SK-MEL-5 (cell line): ENCODE data around the gene TANK. TPM values are rescaled to one million over a fixed set of nuclear protein-coding genes. Genes with fewer than 3 reads are reported as not detected.
"Not testable (repeated sequence)": the region's sequence is repeated elsewhere in the genome, so short reads cannot be mapped to it uniquely, and the experiment has no call there.

Experiments
- DNase-seq: peaks from one replicate; pipeline ENCODE4 v3.0.0-alpha.2; 2016; ENCODE audit warnings: low read depth, low spot score
- in situ Hi-C: cut with HindIII; loops from 2 replicates; pipeline ENCODE4 v1.10.0; 2016; ENCODE audit warnings: low sequenced_read_pairs, high pct_unique_total_duplicates, low pct_unique_long_range_greater_than_20kb
- total RNA-seq: library from RNA; depleted of rRNA; stranded (reverse); fragments of >200 nt; shearing (Covaris generic); gene quantifications from 2 replicates; pipeline ENCODE4 v1.2.3, GENCODE V29; 2014

TANK gene
- total RNA-seq, 1 experiment from 2014 or later = 29.7 TPM

GRCh38 chr2:161130354-161130753 lies 29.9 kb upstream of the TANK start:
- no peak for DNase-seq
- in situ Hi-C loops = no loop called here

GRCh38 chr2:161131074-161131680 lies 29.1 kb upstream of the TANK start:
- in situ Hi-C loops = no loop called here
- no peak for DNase-seq

- in situ Hi-C loops = no loop called here
- DNase-seq = no peak
Measured at GRCh38 chr2:161131804-161132203, 28.4 kb upstream of the TANK start.

GRCh38 chr2:161132384-161132783 lies 27.8 kb upstream of the TANK start:
- DNase-seq, in situ Hi-C loops: not testable (repeated sequence)

DNA sequence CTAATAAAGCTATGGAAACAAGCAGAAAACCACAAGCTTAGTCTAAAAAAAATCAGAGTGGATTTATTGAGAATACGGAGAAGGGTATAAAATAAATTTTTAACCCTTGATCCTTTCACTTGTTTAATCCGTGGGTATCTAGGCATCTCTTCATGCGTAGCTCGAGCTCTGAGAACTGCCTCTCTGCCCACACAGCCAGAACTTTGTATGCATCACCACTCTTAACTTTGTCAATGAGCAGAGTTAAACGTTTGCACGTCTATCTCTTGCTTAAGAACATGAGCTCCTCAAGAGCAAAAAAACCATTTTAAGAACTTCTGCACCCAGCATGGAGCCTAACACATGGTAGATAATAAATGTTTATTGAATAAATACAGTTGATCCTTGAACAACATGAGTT lies 26.9 kb upstream of the TANK start:
- no peak for DNase-seq
- in situ Hi-C loops = no loop called here

DNA sequence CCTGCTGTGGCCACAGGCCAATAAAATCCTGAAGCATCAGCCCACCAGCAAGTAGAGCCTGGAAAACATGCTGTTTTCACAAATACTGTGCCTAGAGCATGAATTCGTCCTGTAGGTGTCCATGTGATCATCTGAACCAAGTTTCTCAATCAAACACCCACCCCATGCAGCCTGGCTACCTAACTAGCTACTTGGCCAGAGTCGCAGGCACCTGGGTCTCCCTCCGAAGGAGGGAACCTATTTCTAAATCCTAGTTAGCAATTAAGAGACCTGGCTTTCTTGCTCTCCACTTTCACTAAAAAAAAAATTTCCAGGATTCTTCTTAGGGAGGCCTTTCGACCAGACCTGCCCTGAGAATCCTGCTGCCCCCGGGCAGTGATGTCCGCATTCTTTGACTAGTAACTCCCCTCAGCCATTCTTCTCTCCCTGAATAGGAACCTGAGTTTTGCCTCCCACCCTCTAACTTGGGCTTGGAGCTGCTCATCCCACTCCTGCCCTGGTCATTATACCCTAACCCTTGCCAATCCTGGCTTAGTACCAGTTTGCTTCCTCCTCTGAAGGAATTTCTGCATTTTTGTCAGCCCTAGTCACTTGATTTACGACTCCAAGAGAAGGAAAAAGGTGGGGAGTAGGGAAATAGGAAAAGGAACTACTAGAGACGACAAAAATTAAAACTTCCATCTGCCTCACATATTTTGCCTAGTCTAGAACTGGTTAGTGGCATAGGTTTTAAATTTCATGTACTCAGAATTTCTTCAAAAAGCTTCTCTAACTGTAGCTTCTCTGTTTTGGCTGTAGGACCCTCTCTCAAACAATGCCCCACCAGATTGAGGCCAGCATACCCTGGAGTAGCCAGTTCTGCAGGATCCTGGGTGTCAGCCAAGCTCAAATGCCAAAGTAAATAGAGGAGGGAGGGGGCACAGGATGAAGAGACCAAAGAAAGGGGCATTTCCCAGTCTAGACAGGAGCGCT lies 25.4 kb upstream of the TANK start:
- in situ Hi-C loops = no loop called here
- DNase-seq = no peak

GRCh38 chr2:161135951-161136593 lies 24.2 kb upstream of the TANK start:
- in situ Hi-C loops = no loop called here
- DNase-seq = no peak

DNA sequence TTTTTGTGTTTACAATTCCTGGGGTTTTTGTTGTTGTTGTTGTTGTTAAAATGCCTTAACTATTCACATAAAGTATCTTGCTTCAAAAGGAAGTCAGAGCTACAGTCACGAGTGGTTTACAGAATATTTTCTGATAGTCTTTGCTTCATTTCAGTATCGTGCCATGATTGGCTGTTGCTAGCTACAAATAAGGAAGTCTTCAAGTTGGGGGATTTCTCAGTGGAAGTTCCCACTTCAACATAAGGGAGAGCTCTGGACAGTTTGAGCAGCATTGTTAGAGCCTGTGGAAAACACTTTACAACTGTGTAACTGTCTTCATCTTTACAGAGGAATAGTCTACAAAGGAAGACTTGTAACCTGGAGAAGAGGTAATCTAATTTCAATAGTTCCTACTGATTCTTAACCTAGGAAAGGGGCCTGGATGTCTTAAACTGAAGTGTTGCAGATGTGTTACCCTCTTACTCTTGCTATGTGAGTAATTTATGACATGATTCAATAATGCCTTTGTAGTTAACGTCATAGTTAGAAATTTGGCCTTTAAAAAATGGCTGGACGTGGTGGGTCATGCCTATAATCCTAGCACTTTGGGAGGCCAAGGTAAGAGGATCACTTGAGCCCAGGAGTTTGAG lies 23.4 kb upstream of the TANK start:
- in situ Hi-C loops = no loop called here
- DNase-seq = peak; percentile 29

DNA sequence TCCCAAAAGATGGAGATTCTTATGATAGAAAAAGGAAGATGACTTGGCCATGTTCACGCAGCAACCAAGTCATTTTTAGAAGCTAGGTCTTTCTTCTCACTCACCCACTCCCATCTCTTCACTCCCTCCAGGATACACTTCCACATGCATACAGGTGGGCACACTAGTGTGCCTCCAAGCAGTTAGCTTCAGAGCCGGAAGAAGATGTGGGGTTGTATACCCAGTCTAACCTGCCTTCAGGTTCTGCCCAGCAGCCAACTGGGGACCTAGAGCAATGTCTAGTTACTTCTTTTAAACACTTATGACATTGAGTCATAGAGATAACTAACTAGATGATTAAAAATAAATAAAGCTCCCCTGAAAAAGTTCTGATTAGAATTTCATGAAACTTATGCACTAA lies 21.8 kb upstream of the TANK start:
- in situ Hi-C loops = no loop called here
- no peak for DNase-seq

DNA sequence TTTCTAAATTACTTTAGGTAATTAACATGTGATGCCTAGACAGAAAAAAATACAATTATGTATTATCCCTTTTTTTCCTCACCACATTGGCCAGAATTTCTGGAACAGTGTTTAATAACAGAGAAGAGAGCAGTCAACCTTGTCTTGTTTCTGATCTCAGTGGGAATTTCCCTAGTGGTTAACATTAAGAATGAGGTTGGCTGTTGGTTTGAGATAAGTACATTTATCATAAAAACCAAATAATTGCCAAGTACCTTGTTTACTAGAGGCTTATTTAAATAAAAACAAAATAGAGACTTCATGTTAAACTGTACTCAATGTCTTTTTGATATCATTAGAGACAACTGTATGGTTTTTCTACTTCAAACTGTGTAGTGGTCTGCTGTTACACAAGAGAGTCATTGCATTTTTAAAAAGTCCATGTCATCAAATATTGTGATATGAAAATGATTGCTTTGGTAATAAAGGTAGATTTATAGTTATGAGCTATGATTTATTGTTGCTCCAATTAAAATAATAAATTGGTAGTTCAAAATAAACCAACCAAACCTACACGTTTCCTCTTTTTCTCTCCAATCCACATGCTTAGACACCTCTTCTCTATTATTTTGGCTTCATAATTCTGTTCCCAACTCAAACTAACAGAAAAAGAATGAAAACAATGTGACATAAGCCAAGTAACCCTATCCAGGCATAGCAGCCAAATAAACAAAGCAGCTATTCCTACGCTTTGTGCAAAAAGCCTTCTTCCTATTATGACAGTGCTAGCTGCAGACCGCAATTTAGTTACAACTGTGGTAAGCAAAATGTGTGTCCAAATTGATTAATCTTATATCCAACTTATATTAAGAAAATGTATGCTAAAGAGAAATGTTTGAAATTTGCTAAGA lies 20.9 kb upstream of the TANK start:
- in situ Hi-C loops = no loop called here
- no peak for DNase-seq

- DNase-seq = no peak
- in situ Hi-C loops = no loop called here
Measured at GRCh38 chr2:161141033-161141432, 19.2 kb upstream of the TANK start.

- in situ Hi-C loops = no loop called here
- DNase-seq = no peak
Measured at GRCh38 chr2:161146209-161146775, 13.9 kb upstream of the TANK start.

GRCh38 chr2:161146996-161147395 lies 13.2 kb upstream of the TANK start:
- in situ Hi-C loops = no loop called here
- no peak for DNase-seq

DNA sequence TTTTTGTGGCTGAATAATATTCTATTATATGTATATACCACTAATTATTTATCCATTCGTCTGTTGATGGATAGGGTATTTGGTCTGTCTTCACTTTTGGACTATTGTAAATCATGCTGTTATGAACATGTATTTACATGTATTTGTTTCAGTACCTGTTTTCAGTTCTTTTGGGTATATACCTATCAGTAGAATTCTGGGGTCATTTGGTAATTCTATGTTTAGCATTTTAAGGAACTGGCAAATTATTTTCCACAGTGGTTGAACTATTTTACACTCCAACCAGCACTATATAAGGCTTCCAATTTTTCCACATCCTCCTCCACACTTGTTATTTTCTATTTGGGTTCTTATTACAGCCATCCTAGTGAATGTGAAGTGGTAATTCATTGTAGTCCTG lies 12.4 kb upstream of the TANK start:
- in situ Hi-C loops = no loop called here
- no peak for DNase-seq

DNA sequence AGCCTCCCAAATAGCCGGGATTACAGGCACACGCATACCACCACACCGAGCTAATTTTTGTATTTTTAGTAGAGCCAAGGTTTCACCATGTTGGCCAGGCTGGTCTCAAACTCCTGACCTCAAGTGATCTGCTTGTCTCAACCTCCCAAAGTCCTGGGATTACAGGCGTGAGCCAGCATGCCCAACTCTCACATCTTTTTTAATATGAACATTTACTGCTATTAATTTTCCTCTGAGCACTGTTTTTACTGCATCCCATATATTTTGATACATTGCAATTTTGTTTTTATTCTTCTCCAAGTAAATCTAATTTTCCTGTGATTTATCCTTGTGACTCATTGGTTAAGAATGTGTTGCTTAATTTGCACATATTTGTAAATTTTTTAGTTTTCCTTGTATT lies 9.5 kb upstream of the TANK start:
- no peak for DNase-seq
- in situ Hi-C loops = no loop called here

DNA sequence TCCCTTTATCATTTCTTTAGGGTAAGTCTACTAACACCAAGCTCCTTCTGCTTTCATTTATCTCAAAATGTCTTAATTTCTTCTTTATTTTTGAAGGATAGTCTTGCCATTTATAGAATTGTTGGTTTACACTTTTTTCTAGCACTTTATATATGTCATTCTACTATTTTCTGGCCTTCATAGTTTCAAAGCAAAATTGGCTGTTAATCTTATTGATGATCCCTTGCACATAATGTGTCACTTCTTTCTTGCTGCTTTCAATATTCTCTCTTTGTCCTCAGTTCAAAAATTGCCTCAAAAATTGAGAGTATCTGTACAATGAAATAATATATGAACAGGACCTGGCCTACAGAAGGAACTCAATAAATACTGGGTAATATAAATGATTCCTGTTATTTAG lies 7.9 kb upstream of the TANK start:
- in situ Hi-C loops = no loop called here
- DNase-seq = no peak

GRCh38 chr2:161158882-161159281 lies 1.3 kb upstream of the TANK start:
- in situ Hi-C loops = no loop called here

More at GRCh38 chr2:161158882-161159281, 1.3 kb upstream of the TANK start:
- no peak for DNase-seq
